Prostate gland (tissue), 2 donors: Measurements from ENCODE around the gene FGF1.

ENCODE experiments used
- POLR2A ChIP-seq: fragments of 450-650 bp; IDR thresholded peaks from one replicate; pipeline ENCODE4 v1.6.1; 2016; ENCODE audit warnings: antibody characterized with exemption, mild to moderate bottlenecking
- TF ChIP-seq, protein P1 (sequence below), 4 experiments: fragments of 200-600 bp in 2 of 4; fragments of 450-650 bp in 2 of 4; sonication (generic) in 2 of 4; IDR thresholded peaks; 1 replicate in 3 of 4; 2 replicates in 1 of 4; pipeline ENCODE4 v1.5.1; 2016 to 2019; ENCODE audit warnings: antibody characterized with exemption in 4 of 4, mild to moderate bottlenecking in 2 of 4, moderate library complexity in 2 of 4

DNA sequence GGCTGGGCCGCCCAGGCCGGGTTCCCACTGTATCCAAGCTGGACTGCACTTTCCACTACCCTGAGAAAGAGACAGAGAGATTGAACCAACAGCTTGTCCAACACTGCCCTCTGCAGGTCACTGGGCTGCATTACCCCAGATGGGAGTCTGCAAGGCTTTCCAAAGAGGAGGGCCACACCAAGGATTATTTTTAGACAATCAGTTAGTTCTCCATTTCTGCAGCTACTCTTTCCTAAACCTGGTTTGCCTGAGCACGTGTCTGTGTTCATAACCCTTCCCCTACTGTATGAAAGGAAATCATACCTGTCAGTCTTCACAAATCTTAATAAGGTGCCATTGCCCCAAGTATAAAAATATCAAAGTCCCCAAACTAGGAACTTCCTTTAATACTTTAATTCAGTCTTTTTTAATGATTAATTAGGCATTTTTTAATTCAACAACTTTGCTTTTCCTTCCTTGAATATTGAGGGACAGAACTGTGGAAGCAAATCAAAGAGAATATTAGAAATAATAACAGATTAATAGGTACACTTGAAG is 13.4 kb upstream of the FGF1 start:
- TF ChIP-seq, protein P1, sequence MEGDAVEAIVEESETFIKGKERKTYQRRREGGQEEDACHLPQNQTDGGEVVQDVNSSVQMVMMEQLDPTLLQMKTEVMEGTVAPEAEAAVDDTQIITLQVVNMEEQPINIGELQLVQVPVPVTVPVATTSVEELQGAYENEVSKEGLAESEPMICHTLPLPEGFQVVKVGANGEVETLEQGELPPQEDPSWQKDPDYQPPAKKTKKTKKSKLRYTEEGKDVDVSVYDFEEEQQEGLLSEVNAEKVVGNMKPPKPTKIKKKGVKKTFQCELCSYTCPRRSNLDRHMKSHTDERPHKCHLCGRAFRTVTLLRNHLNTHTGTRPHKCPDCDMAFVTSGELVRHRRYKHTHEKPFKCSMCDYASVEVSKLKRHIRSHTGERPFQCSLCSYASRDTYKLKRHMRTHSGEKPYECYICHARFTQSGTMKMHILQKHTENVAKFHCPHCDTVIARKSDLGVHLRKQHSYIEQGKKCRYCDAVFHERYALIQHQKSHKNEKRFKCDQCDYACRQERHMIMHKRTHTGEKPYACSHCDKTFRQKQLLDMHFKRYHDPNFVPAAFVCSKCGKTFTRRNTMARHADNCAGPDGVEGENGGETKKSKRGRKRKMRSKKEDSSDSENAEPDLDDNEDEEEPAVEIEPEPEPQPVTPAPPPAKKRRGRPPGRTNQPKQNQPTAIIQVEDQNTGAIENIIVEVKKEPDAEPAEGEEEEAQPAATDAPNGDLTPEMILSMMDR (IDR thresholded peaks at IDR 0.05) = peak; percentile 87 to 96 (median 94)
- TF ChIP-seq POLR2A = no peak
